Measurements from ENCODE around the gene SMG6. TPM values are rescaled to one million over a fixed set of nuclear protein-coding genes. Genes with fewer than 3 reads are reported as not detected.

Gene SMG6
- total RNA-seq, 1 experiment from 2014 or later: 28.6 TPM

DNA sequence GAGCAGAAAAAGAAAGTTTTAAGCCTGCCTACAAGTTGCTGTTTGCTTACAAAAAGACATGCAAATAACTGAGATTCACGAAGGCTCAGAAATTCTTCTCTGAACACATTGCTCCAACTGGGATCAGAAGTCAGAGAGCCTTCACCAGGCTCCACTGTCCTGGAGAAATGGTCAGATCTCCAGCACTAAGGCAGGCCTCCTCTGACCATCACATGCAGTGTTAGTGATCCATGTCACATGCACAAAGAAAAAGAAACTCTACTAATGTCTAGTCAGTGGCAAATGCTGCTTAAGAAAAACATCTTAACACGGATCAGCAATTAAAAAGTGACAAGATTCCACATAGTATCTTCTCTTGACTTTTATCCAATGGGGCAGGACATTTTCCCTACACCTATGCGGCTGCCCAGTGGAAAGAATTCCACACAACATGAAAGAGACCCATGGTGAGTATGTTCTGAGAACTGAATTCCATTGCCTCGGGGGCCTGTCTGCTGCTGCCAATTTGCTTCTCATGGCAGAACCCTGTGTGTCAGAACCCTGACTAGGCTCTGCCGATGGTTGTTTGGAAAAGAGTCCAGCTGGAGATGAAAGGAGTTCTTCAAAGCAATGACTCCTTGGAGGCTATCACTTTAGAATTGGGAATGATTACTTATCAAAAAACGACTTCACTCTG lies 152.1 kb downstream of the SMG6 start:
- no peak overlapping the region for H3K23ac ChIP-seq (ENCODE audit: insufficient read length, low read depth, low read length)
- no peak overlapping the region for H3K4ac ChIP-seq (ENCODE audit: low read depth, low read length)
- no peaks in the 10 kb centered on the region for H3K9me3 ChIP-seq (ENCODE audit: control insufficient read depth, low read depth, low read length)
- H3T11ph ChIP-seq (ENCODE audit: low read length): no peak overlapping the region
- peak overlapping the region in 1 of 3 experiments; percentile 47; a peak in 1 of 7 replicates for H3K27ac Mint-ChIP-seq
- WGBS (ENCODE audit: extremely low coverage, insufficient read length, low lambda C conversion rate): no CpG with 5 or more reads among the region's 6 CpGs
- H3K18ac ChIP-seq (ENCODE audit: insufficient read length, low read depth, low read length): no peak overlapping the region
- H3K4me1 Mint-ChIP-seq: no peaks in the 10 kb centered on the region
- no peak overlapping the region for H3K56ac ChIP-seq (ENCODE audit: insufficient read length, low read depth, low read length)
- no peak overlapping the region for H3K9ac ChIP-seq (ENCODE audit: extremely low read depth, insufficient read length, low read length)
- no peak overlapping the region for H2BK15ac ChIP-seq (ENCODE audit: low read depth, low read length)
- no peak overlapping the region for H2BK5ac ChIP-seq (ENCODE audit: insufficient read length, low read length)
- H3K4me1 ChIP-seq (ENCODE audit: insufficient read depth, low read length): no peaks in the 10 kb centered on the region
- no peak overlapping the region for H2AFZ ChIP-seq (ENCODE audit: low read length)
- H3K23me2 ChIP-seq (ENCODE audit: insufficient read length, low read depth, low read length, poor library complexity, severe bottlenecking): no peaks in the 10 kb centered on the region
- H4K20me1 ChIP-seq (ENCODE audit: control insufficient read depth, insufficient read depth, insufficient read length): no peaks in the 10 kb centered on the region
- H3K27me3 ChIP-seq (ENCODE audit: insufficient read depth, low read length): no peaks in the 10 kb centered on the region
- no peaks in the 10 kb centered on the region for H3K79me2 ChIP-seq (ENCODE audit: insufficient read depth, low read length)
- H3K27me3 Mint-ChIP-seq (ENCODE audit: low read depth): no peaks in the 10 kb centered on the region; the same call in 1 of the 2 replicates
- no peaks in the 10 kb centered on the region for H3K79me1 ChIP-seq (ENCODE audit: insufficient read depth, low read depth, low read length, poor library complexity, severe bottlenecking)
- H3K4me2 ChIP-seq (ENCODE audit: insufficient read depth, insufficient read length, low read length): no peak overlapping the region
- H4K5ac ChIP-seq (ENCODE audit: insufficient read length, low read depth, low read length): no peak overlapping the region
- no peak overlapping the region for H3K27ac ChIP-seq (ENCODE audit: insufficient read length, low read depth, low read length)
- no peak overlapping the region for H4K91ac ChIP-seq (ENCODE audit: insufficient read length, low read depth, low read length)
- no peak for DNase-seq
- H4K8ac ChIP-seq (replicated peaks; ENCODE audit: insufficient read length, low read depth, low read length): no peak overlapping the region
- H2AK5ac ChIP-seq (ENCODE audit: insufficient read length, low read length): no peak overlapping the region
- H3K14ac ChIP-seq (ENCODE audit: insufficient read depth, low read length): no peak overlapping the region
- no peak overlapping the region for H3K4me3 Mint-ChIP-seq
- H2BK12ac ChIP-seq (ENCODE audit: insufficient read length, low read depth, low read length): no peak overlapping the region
- no peak overlapping the region for H2BK20ac ChIP-seq (ENCODE audit: low read depth, low read length, poor library complexity, severe bottlenecking)
- H3K36me3 Mint-ChIP-seq (ENCODE audit: insufficient read depth in 1 of 3, low read depth in 3 of 3): peaks cover 0 to 10% (median 8%) of the 10 kb centered on the region in 3 experiments; a peak in 6 of 7 replicates
- H3K9me3 Mint-ChIP-seq: no peaks in the 10 kb centered on the region
- TF ChIP-seq, protein P1, sequence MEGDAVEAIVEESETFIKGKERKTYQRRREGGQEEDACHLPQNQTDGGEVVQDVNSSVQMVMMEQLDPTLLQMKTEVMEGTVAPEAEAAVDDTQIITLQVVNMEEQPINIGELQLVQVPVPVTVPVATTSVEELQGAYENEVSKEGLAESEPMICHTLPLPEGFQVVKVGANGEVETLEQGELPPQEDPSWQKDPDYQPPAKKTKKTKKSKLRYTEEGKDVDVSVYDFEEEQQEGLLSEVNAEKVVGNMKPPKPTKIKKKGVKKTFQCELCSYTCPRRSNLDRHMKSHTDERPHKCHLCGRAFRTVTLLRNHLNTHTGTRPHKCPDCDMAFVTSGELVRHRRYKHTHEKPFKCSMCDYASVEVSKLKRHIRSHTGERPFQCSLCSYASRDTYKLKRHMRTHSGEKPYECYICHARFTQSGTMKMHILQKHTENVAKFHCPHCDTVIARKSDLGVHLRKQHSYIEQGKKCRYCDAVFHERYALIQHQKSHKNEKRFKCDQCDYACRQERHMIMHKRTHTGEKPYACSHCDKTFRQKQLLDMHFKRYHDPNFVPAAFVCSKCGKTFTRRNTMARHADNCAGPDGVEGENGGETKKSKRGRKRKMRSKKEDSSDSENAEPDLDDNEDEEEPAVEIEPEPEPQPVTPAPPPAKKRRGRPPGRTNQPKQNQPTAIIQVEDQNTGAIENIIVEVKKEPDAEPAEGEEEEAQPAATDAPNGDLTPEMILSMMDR (conservative IDR thresholded peaks at IDR 0.05): no peak
- no peak overlapping the region for H2BK120ac ChIP-seq (ENCODE audit: low read depth, low read length, poor library complexity, severe bottlenecking)
